HCT116 (cell line): Measurements from ENCODE around the gene ITPR1.

ENCODE experiments used
- ELF1 ChIP-seq: IDR thresholded peaks from 2 replicates; pipeline ENCODE4 v1.6.1; 2012; ENCODE audit warnings: low read depth, borderline replicate concordance
- POLR2A ChIP-seq: IDR thresholded peaks from 2 replicates; pipeline ENCODE4 v1.7.0; 2011; ENCODE audit warnings: borderline replicate concordance; ENCODE audit not compliant: insufficient read depth, insufficient read length; ENCODE audit errors: extremely low read depth

- TF ChIP-seq ELF1 (no peak), POLR2A (no peak)
These were observed 21.2 kb upstream of the ITPR1 start for GRCh38 chr3:4471907-4472306.
